ENCODE data around the gene NIN.

NIN gene, protein sequence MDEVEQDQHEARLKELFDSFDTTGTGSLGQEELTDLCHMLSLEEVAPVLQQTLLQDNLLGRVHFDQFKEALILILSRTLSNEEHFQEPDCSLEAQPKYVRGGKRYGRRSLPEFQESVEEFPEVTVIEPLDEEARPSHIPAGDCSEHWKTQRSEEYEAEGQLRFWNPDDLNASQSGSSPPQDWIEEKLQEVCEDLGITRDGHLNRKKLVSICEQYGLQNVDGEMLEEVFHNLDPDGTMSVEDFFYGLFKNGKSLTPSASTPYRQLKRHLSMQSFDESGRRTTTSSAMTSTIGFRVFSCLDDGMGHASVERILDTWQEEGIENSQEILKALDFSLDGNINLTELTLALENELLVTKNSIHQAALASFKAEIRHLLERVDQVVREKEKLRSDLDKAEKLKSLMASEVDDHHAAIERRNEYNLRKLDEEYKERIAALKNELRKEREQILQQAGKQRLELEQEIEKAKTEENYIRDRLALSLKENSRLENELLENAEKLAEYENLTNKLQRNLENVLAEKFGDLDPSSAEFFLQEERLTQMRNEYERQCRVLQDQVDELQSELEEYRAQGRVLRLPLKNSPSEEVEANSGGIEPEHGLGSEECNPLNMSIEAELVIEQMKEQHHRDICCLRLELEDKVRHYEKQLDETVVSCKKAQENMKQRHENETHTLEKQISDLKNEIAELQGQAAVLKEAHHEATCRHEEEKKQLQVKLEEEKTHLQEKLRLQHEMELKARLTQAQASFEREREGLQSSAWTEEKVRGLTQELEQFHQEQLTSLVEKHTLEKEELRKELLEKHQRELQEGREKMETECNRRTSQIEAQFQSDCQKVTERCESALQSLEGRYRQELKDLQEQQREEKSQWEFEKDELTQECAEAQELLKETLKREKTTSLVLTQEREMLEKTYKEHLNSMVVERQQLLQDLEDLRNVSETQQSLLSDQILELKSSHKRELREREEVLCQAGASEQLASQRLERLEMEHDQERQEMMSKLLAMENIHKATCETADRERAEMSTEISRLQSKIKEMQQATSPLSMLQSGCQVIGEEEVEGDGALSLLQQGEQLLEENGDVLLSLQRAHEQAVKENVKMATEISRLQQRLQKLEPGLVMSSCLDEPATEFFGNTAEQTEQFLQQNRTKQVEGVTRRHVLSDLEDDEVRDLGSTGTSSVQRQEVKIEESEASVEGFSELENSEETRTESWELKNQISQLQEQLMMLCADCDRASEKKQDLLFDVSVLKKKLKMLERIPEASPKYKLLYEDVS (N-terminal part only)

DNA sequence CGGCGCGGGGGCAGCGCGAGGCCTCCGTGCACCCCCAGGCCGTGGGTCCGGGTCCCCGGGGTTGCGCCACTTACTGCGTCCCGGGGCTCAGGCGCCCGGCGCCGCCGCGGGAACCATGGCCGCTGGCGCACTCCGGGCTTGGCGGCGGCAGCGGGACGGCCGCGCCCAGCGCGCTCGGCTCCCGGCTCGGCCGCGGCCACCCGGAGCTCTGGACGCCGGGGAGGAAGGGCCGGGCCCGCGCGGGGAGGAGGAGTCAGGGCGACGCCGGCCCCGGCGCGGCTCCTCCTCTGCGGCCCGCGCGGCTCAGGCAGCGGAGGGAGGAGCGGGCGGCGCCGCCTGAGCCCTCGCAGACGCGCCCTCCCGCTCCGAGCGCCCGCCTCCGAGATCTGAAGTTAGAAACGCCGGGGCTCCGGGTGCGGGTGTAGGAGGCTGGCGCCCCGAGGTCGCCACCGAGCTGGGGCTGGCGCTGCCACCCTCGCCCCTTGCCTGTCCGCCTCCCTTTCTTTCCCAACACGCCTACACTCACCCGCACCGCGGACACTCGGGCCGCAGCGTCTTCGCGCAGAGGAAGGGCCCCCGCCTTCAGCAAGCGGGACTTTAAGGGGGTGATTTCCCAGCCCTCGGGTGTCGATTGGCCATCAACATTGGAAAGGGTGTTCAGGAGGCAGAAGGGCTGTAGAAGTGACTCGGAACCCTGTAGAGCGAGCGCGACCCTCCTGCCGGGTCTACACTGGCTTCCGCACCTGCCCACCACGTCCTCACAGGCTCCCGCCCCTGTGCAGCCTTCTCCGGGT lies at the start of gene NIN:
NIN (minus strand) TSS at position 231 of the 794 bp plus-strand sequence. CDS start 9,106 bp downstream, outside the sequence.
- peak; percentile 88 for DNase-seq

DNA sequence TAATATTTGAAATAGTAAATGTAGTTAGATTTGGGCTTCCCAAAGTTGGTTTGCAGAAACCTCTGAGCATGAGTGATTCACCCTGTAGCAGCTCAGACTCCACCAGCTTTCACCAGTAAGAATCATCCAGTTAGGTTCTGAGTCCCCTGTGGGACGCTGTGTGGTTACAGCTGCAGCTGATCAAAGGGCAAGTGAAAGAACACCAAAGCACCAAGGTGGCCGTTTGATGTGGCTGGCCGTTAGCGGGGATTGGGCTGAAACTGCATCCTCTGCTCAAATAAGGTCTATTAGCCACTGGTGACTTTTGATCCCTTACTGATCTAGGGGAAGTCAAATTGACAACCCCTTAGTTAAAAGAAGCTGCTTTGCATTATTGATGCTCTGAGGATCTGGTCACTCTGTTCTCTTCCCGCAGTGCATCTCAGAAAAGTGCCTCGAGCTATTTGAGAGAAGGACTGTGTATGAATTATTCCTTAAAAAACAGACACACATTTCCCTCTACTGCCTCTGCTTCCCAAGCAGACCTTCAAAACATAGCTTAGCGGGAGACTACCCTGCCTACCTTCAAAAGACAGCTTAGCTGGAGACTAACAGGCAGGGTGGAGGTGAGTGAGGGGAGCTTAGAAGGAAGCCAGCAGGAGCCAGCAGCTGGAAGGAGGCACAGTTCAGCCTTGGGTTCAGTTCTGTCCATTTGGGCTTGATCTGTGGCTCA lies 44.6 kb upstream of the NIN start:
- DNase-seq: peak; percentile 58

DNA sequence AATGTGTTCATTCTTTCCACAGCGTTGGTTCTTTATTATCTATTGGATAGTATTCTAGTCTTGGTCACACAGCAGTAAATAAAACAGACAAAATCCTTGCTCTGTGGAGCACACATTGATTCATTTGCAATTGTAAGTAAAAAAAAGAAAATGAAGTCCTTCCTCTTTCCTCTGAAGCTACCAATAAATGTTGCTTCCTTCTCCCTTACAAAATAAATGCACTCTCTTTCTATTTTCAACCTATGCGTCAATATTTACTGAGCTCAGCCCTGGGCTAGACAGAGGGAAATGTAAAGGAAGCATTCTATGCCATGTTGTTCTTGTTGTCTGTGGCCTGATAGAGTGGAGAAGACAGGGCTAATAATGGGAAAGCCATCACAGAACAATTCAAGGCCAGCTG lies 43.8 kb upstream of the NIN start:
- no peak for DNase-seq

DNA sequence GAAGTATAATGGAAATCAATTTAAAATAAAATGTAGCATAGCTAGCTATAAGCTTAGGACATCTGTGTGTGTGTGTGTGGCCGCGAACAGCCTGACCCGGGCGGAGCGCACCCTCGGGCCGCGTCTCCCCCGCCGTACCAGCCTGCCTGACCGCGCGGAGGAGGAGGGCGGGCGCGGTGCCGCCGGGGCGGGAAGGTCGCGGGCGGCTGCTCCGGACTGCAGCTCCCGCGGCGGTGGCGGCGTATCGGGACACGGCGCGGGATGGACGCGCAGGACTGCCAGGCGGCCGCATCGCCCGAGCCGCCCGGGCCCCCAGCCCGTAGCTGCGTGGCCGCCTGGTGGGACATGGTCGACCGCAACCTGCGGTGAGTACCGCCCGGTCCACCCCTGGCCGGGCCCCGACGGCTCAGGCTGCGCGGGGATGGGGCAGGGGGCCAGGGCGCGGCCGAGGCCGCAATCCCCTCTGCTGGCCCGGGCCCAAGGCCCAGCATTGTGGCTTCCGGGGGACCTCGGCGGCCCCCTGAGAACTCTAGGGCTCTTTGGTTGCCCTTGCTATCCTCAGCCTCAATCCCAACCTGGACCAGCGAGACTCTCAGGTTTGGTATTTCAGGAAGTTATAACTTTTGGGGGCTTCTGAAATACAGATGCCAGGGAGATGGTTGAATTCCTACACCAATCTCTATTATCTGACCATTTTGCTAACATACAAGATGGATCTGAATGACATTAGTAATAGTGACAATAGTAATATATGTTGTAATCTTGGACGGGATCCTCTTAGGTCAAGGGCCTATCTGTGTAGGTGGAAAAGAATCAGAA lies 41.2 kb upstream of the NIN start, which contains the start of gene ABHD12B:
ABHD12B (plus strand) TSS at position 140 of the 819 bp plus-strand sequence; CDS start at position 262, 122 bp downstream.
- DNase-seq: peak; percentile 48

DNA sequence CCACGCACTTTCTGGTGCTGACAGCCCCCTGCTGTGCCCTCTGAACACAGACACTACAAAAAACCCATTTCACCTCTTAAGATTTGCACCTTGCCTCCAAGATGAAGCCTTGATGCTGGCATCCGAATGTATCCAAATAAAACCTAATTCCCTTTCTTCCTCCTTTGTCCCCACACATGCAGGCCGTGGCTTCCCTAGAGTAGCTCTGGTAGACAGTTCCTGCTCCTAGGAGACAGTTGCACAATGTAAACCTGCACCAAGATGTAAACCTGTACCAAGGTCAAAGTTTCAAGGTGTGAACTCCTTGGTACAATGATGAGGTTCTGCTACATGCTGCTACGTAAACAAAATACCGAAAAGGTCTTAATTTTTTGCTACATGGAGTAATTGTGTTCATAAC lies 40.3 kb upstream of the NIN start:
- no peak for DNase-seq

DNA sequence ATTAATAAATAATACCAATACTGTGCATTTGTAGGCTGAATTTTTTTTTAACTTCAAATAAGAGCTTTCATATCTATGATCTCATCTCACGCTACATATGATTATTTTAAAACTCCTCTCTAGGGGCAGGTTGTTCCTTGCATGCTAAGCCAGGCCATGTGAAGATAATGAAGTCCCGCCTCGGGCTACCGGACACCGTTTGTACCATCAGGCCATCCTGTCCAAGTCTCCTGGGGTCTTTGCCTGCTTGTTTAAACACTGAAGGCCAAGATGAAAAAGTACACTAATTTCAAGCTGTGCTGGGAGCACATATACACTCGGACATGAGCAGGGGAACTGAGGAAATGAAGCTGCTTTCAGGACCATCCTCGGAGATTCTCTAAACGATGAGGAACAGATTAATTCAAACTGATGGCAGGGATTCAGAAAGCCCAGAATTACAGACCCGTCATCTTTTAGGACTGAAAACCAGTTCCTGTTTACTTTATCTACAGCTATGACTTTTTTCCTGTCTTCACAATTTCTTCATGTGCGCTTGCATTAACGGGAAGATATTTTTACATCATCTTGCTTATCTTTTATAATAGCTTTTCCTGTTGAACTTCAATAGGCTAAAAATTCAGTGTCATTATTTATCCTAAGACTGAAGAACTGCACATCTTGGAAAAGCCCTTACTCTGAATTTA lies 34.6 kb upstream of the NIN start:
- peak; percentile 47 for DNase-seq

DNA sequence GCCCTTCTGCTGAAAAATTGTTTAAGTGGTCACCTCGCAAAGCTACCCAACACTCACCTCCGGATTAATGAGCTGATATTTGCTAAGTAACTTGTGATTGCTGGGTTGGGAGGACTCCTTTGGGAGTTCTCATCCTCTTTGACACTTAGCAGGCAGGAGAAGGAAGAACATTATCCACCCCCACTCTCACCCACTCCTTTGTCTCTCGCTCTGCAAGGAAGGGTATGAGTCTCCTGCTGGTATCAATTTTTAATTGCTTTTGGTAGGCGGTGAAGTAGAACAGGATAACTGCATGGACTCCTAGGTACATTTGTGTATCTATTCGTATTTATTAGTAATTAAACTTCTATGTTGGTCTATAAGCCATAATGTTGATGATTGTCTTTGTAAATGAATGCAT lies 34.0 kb upstream of the NIN start:
- peak; percentile 54 for DNase-seq

DNA sequence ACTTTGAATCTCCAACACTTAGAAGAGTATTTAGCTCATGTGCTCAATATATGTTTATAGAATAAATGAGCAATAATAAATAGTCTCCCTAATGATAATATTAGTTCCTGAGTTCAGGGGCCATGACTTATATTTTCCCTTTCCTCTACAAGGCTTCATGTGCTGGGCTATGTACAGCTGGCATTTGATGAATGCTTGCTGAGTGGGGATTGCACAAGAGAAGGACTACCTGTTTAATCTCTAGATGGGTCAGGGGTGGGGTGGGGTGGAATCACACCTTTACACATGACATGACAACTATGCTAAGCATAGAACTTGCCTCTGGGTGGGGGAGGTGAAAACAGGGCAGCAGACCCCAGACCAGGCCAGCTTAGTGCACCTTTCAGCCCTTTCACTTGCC lies 33.3 kb upstream of the NIN start:
- no peak for DNase-seq

DNA sequence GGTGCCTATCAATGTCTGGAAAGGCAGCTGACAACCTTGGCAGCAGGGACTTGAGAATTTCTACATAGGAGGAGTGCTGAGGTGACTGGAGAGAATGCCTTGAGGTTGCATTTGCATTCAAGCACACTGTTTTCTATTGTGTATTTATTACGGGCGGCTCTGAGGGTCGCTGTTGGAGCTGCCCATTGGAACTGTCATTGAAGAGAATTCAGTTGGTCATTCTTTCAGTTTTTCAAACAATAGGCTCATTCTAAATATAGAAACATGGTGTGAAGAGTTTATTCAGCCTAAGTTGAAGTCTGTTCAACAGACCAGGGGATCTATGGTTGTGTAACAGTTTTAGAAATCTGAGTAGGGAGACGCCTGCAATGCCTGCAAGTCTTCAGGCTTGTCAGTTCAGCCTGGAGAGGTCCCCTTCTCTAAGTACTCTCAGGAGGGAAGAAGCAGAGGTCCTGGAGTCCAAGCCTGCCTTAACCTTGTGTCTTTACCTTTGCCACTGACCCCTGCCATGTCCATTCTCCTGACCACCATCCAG lies 31.1 kb upstream of the NIN start:
- DNase-seq: no peak

DNA sequence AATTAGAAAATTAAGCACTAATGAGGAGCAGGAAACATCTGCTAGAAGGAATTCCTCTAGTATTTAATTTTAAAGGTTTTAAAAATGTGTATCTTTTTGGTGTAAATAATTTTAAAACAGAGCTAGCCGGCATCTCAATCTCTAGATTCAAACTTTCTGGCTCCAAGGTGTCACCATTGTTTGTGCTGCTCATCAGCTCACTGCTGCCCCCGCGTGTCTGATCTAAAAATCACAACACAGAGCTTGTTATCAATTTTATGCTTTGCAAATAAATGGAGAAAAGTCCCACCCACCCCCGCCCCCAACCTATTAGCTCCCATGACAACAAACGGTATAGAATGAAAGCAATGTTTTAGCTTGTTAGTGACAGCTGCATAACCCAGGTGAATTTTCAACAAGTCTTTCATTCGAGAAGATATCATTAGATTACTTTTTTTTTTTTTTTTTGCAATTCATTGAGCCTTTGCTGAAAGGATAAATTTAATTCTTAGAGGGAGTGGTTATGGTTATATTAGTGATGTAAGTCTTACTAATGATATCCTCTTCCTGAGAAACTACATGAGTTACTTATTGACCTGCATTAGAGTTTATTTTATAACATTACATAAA lies 29.6 kb upstream of the NIN start:
- peak; percentile 80 for DNase-seq

DNA sequence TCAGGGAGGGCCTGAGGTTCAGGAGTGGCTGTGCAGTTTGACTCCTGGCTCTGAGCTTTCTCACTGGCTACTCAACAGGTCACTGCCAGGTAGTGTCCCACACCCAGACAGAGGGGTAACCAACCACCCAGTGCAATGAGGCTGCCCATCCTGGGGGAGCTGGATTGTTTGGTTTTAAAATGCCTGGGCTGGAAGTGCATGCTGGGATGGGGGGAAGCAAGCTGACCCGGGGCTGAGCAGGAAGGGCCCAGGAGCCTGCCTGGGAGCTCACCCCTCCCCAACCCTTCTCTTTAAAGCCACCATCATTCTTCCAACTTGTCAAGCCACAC lies 28.3 kb upstream of the NIN start:
- no peak for DNase-seq

DNA sequence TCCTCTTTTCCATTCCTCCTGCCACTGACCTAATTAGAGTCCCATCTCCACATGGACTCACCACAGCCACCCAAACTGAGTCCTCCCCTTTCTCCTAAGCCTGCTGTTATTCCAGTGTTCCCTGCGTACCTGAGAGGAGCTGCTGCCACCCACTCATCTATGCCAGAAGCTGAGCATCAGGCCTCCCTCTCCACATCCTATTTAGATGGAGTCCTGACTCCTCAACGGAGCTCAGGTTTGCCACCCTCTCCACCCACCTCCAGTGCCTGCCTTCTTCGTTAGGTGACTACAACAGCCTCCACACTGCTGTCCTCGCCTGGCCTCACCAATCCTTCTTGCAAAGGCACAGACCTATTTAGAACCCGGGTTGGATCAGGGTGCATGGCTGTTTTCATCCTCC lies 25.7 kb upstream of the NIN start:
- DNase-seq: no peak

DNA sequence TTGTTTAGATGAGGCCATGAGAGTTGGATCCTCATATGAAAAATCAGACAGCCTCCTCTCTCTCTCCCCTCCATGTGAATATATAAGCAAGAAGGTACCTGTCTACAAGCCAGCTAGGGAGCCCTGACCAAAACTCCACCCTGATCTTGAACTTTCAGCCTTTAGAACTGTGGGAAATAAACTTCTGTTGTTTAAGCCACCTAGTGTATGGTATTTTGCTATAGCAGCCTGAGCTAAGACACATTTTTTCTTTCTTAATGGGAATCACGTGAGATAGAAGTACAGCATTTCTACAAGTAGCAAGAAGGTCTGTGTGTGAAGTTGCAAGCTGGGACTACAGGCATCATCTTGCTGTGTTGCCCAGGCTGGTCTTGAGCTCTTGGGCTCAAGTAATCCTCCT lies 24.6 kb upstream of the NIN start:
- DNase-seq: no peak

DNA sequence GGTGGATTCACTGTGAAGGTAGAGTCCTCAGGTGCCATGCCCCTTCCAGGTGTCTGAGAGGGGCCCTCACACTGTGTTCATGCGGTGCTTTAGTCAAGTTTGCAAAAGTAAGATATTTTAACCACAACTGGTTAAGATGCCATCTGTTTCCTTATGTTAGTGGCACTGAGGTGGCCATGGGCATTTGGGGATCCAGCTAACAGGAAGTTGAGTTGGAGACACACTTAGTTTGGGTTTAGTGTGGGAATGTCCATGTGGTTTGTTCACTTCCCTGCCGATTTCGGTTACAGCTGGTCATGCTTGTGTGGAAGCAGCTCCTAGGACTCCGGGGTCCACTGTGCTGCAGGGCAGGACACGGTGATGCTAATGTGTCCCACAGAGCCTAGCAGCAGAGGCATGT lies 23.6 kb upstream of the NIN start:
- DNase-seq: no peak

DNA sequence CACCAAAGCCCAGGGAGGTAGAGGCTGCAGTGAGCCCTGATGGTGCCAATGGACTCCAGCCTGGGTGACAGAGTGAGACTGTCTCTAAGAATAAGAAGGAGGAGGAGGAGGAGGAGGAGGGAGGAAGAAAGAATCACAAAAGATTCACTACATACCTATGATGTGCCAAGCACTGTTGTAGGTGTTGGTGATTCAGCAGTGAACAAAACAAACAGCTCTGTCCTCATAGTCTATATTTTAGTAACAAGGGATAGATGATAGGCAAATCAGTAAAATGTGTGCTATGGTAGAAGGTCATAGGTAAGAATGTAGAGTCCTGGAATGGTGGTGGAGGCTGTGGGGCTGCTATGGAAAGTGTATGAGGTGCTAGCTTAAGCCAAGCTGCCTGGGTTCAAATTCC lies 22.9 kb upstream of the NIN start:
- no peak for DNase-seq

DNA sequence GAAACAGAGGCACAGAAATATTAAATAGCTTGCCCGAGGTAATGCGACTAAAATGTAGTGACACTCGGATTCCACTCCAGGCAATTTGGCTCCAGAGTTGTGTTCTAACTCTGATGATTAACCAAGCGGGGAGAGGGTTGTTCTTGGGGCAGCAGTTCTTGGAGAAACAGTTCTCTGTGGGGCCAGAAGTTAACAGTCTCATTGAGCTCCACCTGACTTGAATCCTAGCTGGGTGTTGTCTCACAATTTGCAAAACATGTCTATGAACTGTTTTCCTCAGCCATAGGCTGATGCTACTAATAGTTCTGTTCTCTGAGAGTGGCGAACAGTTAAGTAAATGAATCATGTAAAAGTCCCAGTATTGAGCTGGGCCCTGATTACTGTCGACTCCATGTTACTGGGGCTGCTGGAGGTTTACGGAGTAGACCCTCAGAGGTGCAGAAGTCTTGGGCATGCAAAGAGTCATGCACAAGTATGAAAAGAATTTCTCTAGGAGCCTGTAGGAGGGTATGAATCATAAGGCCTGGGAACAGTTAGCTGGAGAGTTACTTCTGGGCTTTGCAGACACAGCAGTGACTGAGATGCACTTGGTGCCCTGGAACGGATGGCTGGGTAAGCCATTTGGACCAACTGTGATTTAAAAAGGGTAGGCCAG lies 15.4 kb upstream of the NIN start:
- no peak for DNase-seq

DNA sequence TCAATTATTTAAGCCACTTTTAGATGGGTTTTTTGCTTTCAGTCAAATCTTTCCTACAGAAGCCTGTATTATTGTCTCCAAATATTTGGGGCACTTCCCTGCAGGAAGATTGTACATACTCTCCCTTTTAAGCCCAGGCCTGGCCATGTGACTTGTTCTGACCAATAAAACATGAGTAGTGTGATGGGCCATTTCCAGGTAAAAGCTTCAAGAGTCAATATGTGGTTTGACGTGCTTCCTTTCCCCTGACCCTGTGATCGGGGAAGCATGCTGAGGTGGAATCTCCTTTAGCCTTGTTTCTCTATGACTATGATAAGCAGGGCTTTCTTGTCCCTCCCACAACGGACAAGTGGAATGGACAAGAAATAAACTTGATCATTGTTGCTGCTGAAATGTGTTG lies 14.2 kb upstream of the NIN start:
- no peak for DNase-seq

DNA sequence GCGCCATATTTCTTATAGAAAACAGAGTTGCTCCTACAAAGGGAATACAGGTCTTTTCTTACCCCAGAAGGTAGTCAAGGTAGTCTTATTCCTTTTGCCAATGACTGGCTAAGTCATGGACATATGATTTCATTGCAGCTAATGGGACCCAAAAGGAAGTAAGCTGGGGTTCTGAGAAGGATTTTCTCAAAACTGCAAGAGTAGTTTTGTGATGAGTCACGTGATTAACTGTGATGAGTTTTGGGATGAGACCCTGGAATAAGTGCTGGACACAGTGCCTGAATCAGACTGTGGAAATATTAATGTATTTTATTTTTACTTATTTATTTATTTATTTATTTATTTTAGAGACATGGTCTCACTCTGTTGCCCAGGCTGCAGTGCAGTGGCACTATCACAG lies 13.4 kb upstream of the NIN start:
- no peak for DNase-seq

DNA sequence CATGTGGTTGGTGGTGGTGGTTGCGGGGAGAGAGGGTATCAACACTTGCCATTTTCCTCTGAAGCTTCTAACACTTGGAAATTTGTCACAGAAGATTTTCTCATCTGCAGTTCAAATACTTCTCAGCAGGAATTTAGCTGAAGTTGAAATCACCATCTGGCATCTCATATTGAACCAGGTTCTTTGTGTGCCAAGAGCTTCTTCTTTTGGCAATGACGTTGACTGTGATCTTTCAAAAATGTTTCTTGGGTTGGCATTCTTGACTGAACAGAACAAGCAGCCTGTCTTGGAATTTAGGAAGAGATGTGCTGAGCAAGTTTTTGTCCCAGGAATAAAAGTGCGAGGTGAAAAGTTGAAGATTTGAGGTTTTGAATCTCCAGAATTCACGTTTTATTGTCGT lies 8.7 kb upstream of the NIN start:
- DNase-seq: no peak
